ENCODE measurements around the gene SDHB.

The SDHB gene

GRCh38 chr1:17084787-17085186, 31.0 kb upstream of the SDHB start:
- Histone ChIP-seq H3K36me3 (ENCODE audit: control insufficient read depth in 2 of 2, insufficient read depth in 1 of 2, low read length in 2 of 2) (no peaks in the 10 kb centered on the region), H3K27ac (ENCODE audit: extremely low read depth, low read depth, low read length) (no peak overlapping the region), H3K4me3 (ENCODE audit: low read depth, low read length) (no peak overlapping the region), H3K4me1 (ENCODE audit: control insufficient read depth, insufficient read depth, low read length) (no peaks in the 10 kb centered on the region), H3K9me3 (ENCODE audit: control insufficient read depth, insufficient read depth, low read depth, low read length) (no peaks in the 10 kb centered on the region)
- POLR2A ChIA-PET, result no interaction called here
- CTCF ChIA-PET, result no interaction called here
- TF ChIP-seq ZXDB (tag by site-specific recombination; IDR thresholded peaks at IDR 0.05), result no peak
- no peak for TF ChIP-seq ZNF791 (tag by site-specific recombination; IDR thresholded peaks at IDR 0.05)
- TF ChIP-seq, protein P1, sequence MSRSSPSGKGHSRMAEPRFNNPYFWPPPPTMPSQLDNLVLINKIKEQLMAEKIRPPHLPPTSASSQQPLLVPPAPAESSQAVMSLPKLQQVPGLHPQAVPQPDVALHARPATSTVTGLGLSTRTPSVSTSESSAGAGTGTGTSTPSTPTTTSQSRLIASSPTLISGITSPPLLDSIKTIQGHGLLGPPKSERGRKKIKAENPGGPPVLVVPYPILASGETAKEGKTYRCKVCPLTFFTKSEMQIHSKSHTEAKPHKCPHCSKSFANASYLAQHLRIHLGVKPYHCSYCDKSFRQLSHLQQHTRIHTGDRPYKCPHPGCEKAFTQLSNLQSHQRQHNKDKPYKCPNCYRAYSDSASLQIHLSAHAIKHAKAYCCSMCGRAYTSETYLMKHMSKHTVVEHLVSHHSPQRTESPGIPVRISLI (tag by site-specific recombination; IDR thresholded peaks at IDR 0.05), result no peak
- no peak for TF ChIP-seq PRDM1 (tag by site-specific recombination; IDR thresholded peaks at IDR 0.05)
- TF ChIP-seq TCF7L2 (IDR thresholded peaks at IDR 0.05; ENCODE audit: borderline replicate concordance, low read depth, low read length), result no peak
- TF ChIP-seq ZNF707 (tag by site-specific recombination; IDR thresholded peaks at IDR 0.05), result no peak
- TF ChIP-seq, protein P2, sequence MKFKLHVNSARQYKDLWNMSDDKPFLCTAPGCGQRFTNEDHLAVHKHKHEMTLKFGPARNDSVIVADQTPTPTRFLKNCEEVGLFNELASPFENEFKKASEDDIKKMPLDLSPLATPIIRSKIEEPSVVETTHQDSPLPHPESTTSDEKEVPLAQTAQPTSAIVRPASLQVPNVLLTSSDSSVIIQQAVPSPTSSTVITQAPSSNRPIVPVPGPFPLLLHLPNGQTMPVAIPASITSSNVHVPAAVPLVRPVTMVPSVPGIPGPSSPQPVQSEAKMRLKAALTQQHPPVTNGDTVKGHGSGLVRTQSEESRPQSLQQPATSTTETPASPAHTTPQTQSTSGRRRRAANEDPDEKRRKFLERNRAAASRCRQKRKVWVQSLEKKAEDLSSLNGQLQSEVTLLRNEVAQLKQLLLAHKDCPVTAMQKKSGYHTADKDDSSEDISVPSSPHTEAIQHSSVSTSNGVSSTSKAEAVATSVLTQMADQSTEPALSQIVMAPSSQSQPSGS (tag by site-specific recombination; IDR thresholded peaks at IDR 0.05; ENCODE audit: low read depth), result no peak
- TF ChIP-seq PRDM4 (tag by site-specific recombination; IDR thresholded peaks at IDR 0.05), result no peak
- TF ChIP-seq ZNF596 (tag by site-specific recombination; IDR thresholded peaks at IDR 0.05), result no peak
- no peak for TF ChIP-seq ZNF324 (tag by site-specific recombination; IDR thresholded peaks at IDR 0.05)
- TF ChIP-seq, protein P3, sequence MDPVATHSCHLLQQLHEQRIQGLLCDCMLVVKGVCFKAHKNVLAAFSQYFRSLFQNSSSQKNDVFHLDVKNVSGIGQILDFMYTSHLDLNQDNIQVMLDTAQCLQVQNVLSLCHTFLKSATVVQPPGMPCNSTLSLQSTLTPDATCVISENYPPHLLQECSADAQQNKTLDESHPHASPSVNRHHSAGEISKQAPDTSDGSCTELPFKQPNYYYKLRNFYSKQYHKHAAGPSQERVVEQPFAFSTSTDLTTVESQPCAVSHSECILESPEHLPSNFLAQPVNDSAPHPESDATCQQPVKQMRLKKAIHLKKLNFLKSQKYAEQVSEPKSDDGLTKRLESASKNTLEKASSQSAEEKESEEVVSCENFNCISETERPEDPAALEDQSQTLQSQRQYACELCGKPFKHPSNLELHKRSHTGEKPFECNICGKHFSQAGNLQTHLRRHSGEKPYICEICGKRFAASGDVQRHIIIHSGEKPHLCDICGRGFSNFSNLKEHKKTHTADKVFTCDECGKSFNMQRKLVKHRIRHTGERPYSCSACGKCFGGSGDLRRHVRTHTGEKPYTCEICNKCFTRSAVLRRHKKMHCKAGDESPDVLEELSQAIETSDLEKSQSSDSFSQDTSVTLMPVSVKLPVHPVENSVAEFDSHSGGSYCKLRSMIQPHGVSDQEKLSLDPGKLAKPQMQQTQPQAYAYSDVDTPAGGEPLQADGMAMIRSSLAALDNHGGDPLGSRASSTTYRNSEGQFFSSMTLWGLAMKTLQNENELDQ (tag by site-specific recombination; IDR thresholded peaks at IDR 0.05; ENCODE audit: low read depth), result no peak
- no peak for TF ChIP-seq ZNF335 (tag by site-specific recombination; conservative IDR thresholded peaks at IDR 0.05)
- no peak for TF ChIP-seq RBAK (tag by site-specific recombination; IDR thresholded peaks at IDR 0.05)
- TF ChIP-seq ZBTB10 (tag by site-specific recombination; IDR thresholded peaks at IDR 0.05), result no peak
- no peak for TF ChIP-seq ZNF146 (tag by site-specific recombination; IDR thresholded peaks at IDR 0.05)

- H3K4me1 ChIP-seq (ENCODE audit: control insufficient read depth, insufficient read depth, low read length), result no peaks in the 10 kb centered on the region
- H3K27ac ChIP-seq (ENCODE audit: extremely low read depth, low read depth, low read length), result no peak overlapping the region
- no peaks in the 10 kb centered on the region for H3K9me3 ChIP-seq (ENCODE audit: control insufficient read depth, insufficient read depth, low read depth, low read length)
- no peak for TF ChIP-seq ZNF645 (tag by site-specific recombination; IDR thresholded peaks at IDR 0.05)
- peak; percentile 87 for TF ChIP-seq ZNF121 (tag by site-specific recombination; IDR thresholded peaks at IDR 0.05)
- TF ChIP-seq ZNF394 (tag by site-specific recombination; IDR thresholded peaks at IDR 0.05; ENCODE audit: borderline replicate concordance), result no peak
- no peak for TF ChIP-seq ZNF426 (tag by site-specific recombination; IDR thresholded peaks at IDR 0.05)
- TF ChIP-seq, protein P4, sequence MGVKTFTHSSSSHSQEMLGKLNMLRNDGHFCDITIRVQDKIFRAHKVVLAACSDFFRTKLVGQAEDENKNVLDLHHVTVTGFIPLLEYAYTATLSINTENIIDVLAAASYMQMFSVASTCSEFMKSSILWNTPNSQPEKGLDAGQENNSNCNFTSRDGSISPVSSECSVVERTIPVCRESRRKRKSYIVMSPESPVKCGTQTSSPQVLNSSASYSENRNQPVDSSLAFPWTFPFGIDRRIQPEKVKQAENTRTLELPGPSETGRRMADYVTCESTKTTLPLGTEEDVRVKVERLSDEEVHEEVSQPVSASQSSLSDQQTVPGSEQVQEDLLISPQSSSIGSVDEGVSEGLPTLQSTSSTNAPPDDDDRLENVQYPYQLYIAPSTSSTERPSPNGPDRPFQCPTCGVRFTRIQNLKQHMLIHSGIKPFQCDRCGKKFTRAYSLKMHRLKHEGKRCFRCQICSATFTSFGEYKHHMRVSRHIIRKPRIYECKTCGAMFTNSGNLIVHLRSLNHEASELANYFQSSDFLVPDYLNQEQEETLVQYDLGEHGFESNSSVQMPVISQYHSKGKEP (tag by site-specific recombination; IDR thresholded peaks at IDR 0.05), result no peak
- TF ChIP-seq ZBTB1 (tag by site-specific recombination; IDR thresholded peaks at IDR 0.05), result no peak
- TF ChIP-seq ZNF324 (tag by site-specific recombination; IDR thresholded peaks at IDR 0.05), result no peak
- CTCF ChIA-PET, result interaction anchor here (0.6 kb wide), 1 partner anchor 20 kb away, joined by 5 read pairs; no protein-coding TSS in a partner anchor
- POLR2A ChIA-PET, result no interaction called here
- no peaks in the 10 kb centered on the region for H3K36me3 ChIP-seq (ENCODE audit: control insufficient read depth in 2 of 2, insufficient read depth in 1 of 2, low read length in 2 of 2)
- no peak overlapping the region for H3K4me3 ChIP-seq (ENCODE audit: low read depth, low read length)
Observed at GRCh38 chr1:17082761-17083160, 28.9 kb upstream of the SDHB start.

Measured in HEK293 (cell line).